ENCODE results near the gene CDH4.
"Not testable (repeated sequence)": the region's sequence is repeated elsewhere in the genome, so short reads cannot be mapped to it uniquely, and the experiment has no call there.

GRCh38 chr20:61948056-61948455 is 696.0 kb downstream of the CDH4 start:
- TF ChIP-seq, protein P1, sequence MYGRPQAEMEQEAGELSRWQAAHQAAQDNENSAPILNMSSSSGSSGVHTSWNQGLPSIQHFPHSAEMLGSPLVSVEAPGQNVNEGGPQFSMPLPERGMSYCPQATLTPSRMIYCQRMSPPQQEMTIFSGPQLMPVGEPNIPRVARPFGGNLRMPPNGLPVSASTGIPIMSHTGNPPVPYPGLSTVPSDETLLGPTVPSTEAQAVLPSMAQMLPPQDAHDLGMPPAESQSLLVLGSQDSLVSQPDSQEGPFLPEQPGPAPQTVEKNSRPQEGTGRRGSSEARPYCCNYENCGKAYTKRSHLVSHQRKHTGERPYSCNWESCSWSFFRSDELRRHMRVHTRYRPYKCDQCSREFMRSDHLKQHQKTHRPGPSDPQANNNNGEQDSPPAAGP (tag by site-specific recombination; IDR thresholded peaks at IDR 0.05): not testable (repeated sequence)
- TF ChIP-seq, protein P2, sequence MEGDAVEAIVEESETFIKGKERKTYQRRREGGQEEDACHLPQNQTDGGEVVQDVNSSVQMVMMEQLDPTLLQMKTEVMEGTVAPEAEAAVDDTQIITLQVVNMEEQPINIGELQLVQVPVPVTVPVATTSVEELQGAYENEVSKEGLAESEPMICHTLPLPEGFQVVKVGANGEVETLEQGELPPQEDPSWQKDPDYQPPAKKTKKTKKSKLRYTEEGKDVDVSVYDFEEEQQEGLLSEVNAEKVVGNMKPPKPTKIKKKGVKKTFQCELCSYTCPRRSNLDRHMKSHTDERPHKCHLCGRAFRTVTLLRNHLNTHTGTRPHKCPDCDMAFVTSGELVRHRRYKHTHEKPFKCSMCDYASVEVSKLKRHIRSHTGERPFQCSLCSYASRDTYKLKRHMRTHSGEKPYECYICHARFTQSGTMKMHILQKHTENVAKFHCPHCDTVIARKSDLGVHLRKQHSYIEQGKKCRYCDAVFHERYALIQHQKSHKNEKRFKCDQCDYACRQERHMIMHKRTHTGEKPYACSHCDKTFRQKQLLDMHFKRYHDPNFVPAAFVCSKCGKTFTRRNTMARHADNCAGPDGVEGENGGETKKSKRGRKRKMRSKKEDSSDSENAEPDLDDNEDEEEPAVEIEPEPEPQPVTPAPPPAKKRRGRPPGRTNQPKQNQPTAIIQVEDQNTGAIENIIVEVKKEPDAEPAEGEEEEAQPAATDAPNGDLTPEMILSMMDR (tag by site-specific recombination; IDR thresholded peaks at IDR 0.05): not testable (repeated sequence)
- TF ChIP-seq, protein P3, sequence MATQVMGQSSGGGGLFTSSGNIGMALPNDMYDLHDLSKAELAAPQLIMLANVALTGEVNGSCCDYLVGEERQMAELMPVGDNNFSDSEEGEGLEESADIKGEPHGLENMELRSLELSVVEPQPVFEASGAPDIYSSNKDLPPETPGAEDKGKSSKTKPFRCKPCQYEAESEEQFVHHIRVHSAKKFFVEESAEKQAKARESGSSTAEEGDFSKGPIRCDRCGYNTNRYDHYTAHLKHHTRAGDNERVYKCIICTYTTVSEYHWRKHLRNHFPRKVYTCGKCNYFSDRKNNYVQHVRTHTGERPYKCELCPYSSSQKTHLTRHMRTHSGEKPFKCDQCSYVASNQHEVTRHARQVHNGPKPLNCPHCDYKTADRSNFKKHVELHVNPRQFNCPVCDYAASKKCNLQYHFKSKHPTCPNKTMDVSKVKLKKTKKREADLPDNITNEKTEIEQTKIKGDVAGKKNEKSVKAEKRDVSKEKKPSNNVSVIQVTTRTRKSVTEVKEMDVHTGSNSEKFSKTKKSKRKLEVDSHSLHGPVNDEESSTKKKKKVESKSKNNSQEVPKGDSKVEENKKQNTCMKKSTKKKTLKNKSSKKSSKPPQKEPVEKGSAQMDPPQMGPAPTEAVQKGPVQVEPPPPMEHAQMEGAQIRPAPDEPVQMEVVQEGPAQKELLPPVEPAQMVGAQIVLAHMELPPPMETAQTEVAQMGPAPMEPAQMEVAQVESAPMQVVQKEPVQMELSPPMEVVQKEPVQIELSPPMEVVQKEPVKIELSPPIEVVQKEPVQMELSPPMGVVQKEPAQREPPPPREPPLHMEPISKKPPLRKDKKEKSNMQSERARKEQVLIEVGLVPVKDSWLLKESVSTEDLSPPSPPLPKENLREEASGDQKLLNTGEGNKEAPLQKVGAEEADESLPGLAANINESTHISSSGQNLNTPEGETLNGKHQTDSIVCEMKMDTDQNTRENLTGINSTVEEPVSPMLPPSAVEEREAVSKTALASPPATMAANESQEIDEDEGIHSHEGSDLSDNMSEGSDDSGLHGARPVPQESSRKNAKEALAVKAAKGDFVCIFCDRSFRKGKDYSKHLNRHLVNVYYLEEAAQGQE (tag by site-specific recombination; IDR thresholded peaks at IDR 0.05): not testable (repeated sequence)
- TF ChIP-seq TCF7L2 (IDR thresholded peaks at IDR 0.05; ENCODE audit: borderline replicate concordance, low read depth, low read length); ZNF266 (tag by site-specific recombination; IDR thresholded peaks at IDR 0.05; ENCODE audit: low read depth); ZNF121 (tag by site-specific recombination; IDR thresholded peaks at IDR 0.05); ZNF140 (tag by site-specific recombination; IDR thresholded peaks at IDR 0.05); ZNF24 (tag by site-specific recombination; IDR thresholded peaks at IDR 0.05); ZNF302 (tag by site-specific recombination; IDR thresholded peaks at IDR 0.05; ENCODE audit: low read depth): not testable (repeated sequence)
- TF ChIP-seq, protein P4, sequence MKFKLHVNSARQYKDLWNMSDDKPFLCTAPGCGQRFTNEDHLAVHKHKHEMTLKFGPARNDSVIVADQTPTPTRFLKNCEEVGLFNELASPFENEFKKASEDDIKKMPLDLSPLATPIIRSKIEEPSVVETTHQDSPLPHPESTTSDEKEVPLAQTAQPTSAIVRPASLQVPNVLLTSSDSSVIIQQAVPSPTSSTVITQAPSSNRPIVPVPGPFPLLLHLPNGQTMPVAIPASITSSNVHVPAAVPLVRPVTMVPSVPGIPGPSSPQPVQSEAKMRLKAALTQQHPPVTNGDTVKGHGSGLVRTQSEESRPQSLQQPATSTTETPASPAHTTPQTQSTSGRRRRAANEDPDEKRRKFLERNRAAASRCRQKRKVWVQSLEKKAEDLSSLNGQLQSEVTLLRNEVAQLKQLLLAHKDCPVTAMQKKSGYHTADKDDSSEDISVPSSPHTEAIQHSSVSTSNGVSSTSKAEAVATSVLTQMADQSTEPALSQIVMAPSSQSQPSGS (tag by site-specific recombination; IDR thresholded peaks at IDR 0.05; ENCODE audit: low read depth): not testable (repeated sequence)
